H9 (cell line): ENCODE results near the gene TMPRSS7. TPM values are rescaled to one million over a fixed set of nuclear protein-coding genes. Genes with fewer than 3 reads are reported as not detected.

Experiments used
- DNase-seq: peaks from one replicate; pipeline ENCODE4 v3.0.0-alpha.2; 2017
- H2AFZ ChIP-seq: one replicate; pipeline ENCODE4 v1.6.1; 2013; ENCODE audit warnings: mild to moderate bottlenecking, low read length, control low read depth, moderate library complexity
- H2AK5ac ChIP-seq: 2 replicates; pipeline ENCODE4 v1.6.1; 2013; ENCODE audit warnings: low read length, control low read depth, mixed read lengths; ENCODE audit not compliant: insufficient read length
- H2BK120ac ChIP-seq: one replicate; pipeline ENCODE4 v1.6.1; 2013; ENCODE audit warnings: low read depth, mild to moderate bottlenecking, low read length, control low read depth, inconsistent platforms; ENCODE audit not compliant: poor library complexity, severe bottlenecking
- H2BK12ac ChIP-seq: 2 replicates; pipeline ENCODE4 v1.6.1; 2013; ENCODE audit warnings: low read length, control low read depth, mixed read lengths, low read depth; ENCODE audit not compliant: insufficient read length
- H2BK15ac ChIP-seq: 2 replicates; pipeline ENCODE4 v1.6.1; 2013; ENCODE audit warnings: low read depth, low read length, control low read depth
- H2BK20ac ChIP-seq: one replicate; pipeline ENCODE4 v1.6.1; 2013; ENCODE audit warnings: low read depth, mild to moderate bottlenecking, low read length, control low read depth, inconsistent platforms; ENCODE audit not compliant: poor library complexity, severe bottlenecking
- H2BK5ac ChIP-seq: 2 replicates; pipeline ENCODE4 v1.6.1; 2013; ENCODE audit warnings: low read length, control low read depth, mixed read lengths; ENCODE audit not compliant: insufficient read length
- H3K14ac ChIP-seq: 2 replicates; pipeline ENCODE4 v1.6.1; 2013; ENCODE audit warnings: low read length, control low read depth; ENCODE audit not compliant: insufficient read depth
- H3K18ac ChIP-seq: 2 replicates; pipeline ENCODE4 v1.6.1; 2013; ENCODE audit warnings: low read depth, mild to moderate bottlenecking, mixed read lengths, low read length, control low read depth; ENCODE audit not compliant: insufficient read length
- H3K23ac ChIP-seq: 2 replicates; pipeline ENCODE4 v1.6.1; 2013; ENCODE audit warnings: low read length, control low read depth, mixed read lengths, low read depth; ENCODE audit not compliant: insufficient read length
- H3K23me2 ChIP-seq: 2 replicates; pipeline ENCODE4 v1.6.1; 2013; ENCODE audit warnings: low read depth, mild to moderate bottlenecking, mixed read lengths, low read length, control low read depth; ENCODE audit not compliant: insufficient read length, poor library complexity, severe bottlenecking
- H3K27ac ChIP-seq: 2 replicates; pipeline ENCODE4 v1.5.1; 2013; ENCODE audit warnings: low read length, control low read depth, mixed read lengths, low read depth; ENCODE audit not compliant: insufficient read length
- H3K27me3 ChIP-seq: 2 replicates; pipeline ENCODE4 v1.6.1; 2013; ENCODE audit warnings: low read length, control low read depth, inconsistent platforms; ENCODE audit not compliant: insufficient read depth
- H3K4ac ChIP-seq: 2 replicates; pipeline ENCODE4 v1.6.1; 2013; ENCODE audit warnings: low read depth, mild to moderate bottlenecking, control low read depth, inconsistent platforms, low read length, moderate library complexity
- H3K4me1 ChIP-seq: 2 replicates; pipeline ENCODE4 v1.6.1; 2013; ENCODE audit warnings: low read length, control low read depth, inconsistent platforms; ENCODE audit not compliant: insufficient read depth
- H3K4me2 ChIP-seq: 2 replicates; pipeline ENCODE4 v1.6.1; 2013; ENCODE audit warnings: low read length, control low read depth, mixed read lengths; ENCODE audit not compliant: insufficient read length, insufficient read depth
- H3K56ac ChIP-seq: 2 replicates; pipeline ENCODE4 v1.6.1; 2013; ENCODE audit warnings: low read depth, mild to moderate bottlenecking, mixed read lengths, low read length, control low read depth; ENCODE audit not compliant: insufficient read length
- H3K79me1 ChIP-seq: 2 replicates; pipeline ENCODE4 v1.6.1; 2013; ENCODE audit warnings: low read depth, mild to moderate bottlenecking, moderate library complexity, low read length, control low read depth, inconsistent platforms; ENCODE audit not compliant: insufficient read depth, poor library complexity, severe bottlenecking
- H3K79me2 ChIP-seq: 2 replicates; pipeline ENCODE4 v1.6.1; 2013; ENCODE audit warnings: low read length, control low read depth, inconsistent platforms; ENCODE audit not compliant: insufficient read depth
- H3K9ac ChIP-seq: 2 replicates; pipeline ENCODE4 v1.6.1; 2013; ENCODE audit warnings: low read length, control low read depth, mixed read lengths; ENCODE audit not compliant: insufficient read length; ENCODE audit errors: extremely low read depth
- H3K9me3 ChIP-seq: one replicate; pipeline ENCODE4 v1.6.1; 2013; ENCODE audit warnings: low read depth, low read length, inconsistent platforms; ENCODE audit not compliant: control insufficient read depth
- H3T11ph ChIP-seq: one replicate; pipeline ENCODE4 v1.6.1; 2013; ENCODE audit warnings: mild to moderate bottlenecking, low read length, control low read depth, inconsistent platforms
- H4K20me1 ChIP-seq: one replicate; pipeline ENCODE4 v1.6.1; 2013; ENCODE audit not compliant: control insufficient read depth, insufficient read length, insufficient read depth
- H4K5ac ChIP-seq: 2 replicates; pipeline ENCODE4 v1.6.1; 2013; ENCODE audit warnings: low read depth, mild to moderate bottlenecking, mixed read lengths, low read length, control low read depth; ENCODE audit not compliant: insufficient read length
- H4K8ac ChIP-seq: replicated peaks from 2 replicates; pipeline ENCODE4 v1.6.1; 2013; ENCODE audit warnings: low read length, control low read depth, mixed read lengths, low read depth; ENCODE audit not compliant: insufficient read length
- H4K91ac ChIP-seq: 2 replicates; pipeline ENCODE4 v1.6.1; 2013; ENCODE audit warnings: low read depth, mild to moderate bottlenecking, moderate library complexity, mixed read lengths, low read length, control low read depth; ENCODE audit not compliant: insufficient read length
- H3K27ac Mint-ChIP-seq, 3 experiments: 2 replicates in 2 of 3; 3 replicates in 1 of 3; pipeline ENCODE4 v1.8.0; 2020 to 2021; ENCODE audit warnings: mixed read lengths in 3 of 3, mild to moderate bottlenecking in 1 of 3, moderate library complexity in 1 of 3
- H3K27me3 Mint-ChIP-seq: 2 replicates; pipeline ENCODE4 v1.8.0; 2021; ENCODE audit warnings: low read depth, mild to moderate bottlenecking, moderate library complexity, mixed read lengths
- H3K36me3 Mint-ChIP-seq, 3 experiments: 2 replicates in 2 of 3; 3 replicates in 1 of 3; pipeline ENCODE4 v1.8.0; 2020 to 2021; ENCODE audit warnings: low read depth in 3 of 3, mixed read lengths in 3 of 3; ENCODE audit not compliant: insufficient read depth in 1 of 3
- H3K4me1 Mint-ChIP-seq, 2 experiments: 2 replicates each; pipeline ENCODE4 v1.8.0; 2020; ENCODE audit warnings: mixed read lengths in 2 of 2
- H3K4me3 Mint-ChIP-seq, 2 experiments: 2 replicates in 1 of 2; 3 replicates in 1 of 2; pipeline ENCODE4 v1.8.0; 2020 to 2021; ENCODE audit warnings: mild to moderate bottlenecking in 2 of 2, mixed read lengths in 2 of 2, moderate library complexity in 1 of 2
- H3K9me3 Mint-ChIP-seq, 2 experiments: 2 replicates in 1 of 2; 3 replicates in 1 of 2; pipeline ENCODE4 v1.8.0; 2020; ENCODE audit warnings: mild to moderate bottlenecking in 2 of 2, mixed read lengths in 2 of 2, moderate library complexity in 1 of 2
- WGBS: extraction: QIAGEN DNeasy Blood & Tissue Kit; methylation state at CpG from one replicate; pipeline ENCODE4 v1.1.7; 2013; ENCODE audit warnings: missing lambda C conversion rate, low lambda C conversion rate, mixed read lengths; ENCODE audit not compliant: insufficient read length; ENCODE audit errors: extremely low coverage; 5-methylcytosine and 5-hydroxymethylcytosine counted together
- total RNA-seq: library from RNA; stranded (reverse); gene quantifications from 2 replicates; pipeline ENCODE4 v1.2.1, GENCODE V29; 2021
- TF ChIP-seq, protein P1 (sequence below): fragments of 200-600 bp; sonication (generic); conservative IDR thresholded peaks from 3 replicates; pipeline ENCODE4 v1.8.0; 2021; ENCODE audit warnings: antibody characterized with exemption, mild to moderate bottlenecking

The TMPRSS7 gene
- total RNA-seq, 1 experiment from 2014 or later, result not detected

DNA sequence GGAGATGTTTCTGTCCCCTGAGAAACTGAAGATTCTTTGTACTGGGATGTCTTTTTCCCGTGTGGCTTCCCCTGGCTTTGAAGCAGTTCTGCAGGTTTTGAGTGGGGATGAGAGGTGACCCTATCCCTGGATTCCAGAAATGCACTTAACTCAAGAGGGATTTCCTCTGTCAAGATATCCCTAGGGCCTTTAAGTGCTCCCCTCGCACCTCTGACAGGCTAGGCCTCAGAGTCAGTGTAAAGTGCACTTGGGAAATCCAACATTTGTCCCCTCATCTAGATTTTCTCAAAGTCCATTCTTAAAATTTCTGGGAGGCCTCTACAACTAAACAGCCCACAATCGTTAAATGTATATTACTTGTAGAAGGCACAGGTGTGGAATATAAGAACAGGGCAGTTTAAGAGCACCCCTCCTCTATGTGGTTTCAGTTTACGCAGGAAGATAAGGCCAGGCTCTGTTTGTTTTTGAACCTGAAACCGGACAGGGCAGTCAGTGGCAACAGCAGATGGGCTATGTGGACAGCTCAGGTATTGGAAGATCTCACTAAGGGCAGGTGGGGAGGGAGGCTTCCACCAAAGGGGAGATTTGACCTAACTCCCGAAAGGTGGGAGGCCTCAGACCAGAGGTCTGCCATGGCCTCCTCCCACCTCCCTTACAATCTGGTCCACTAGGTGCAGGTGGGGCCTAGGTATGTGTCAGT lies 56.5 kb downstream of the TMPRSS7 start:
- no peak overlapping the region for H3K14ac ChIP-seq
- H2BK20ac ChIP-seq, result no peak overlapping the region
- no peaks in the 10 kb centered on the region for H3K79me1 ChIP-seq
- Mint-ChIP-seq H3K4me1 (peaks cover 30 to 45% of the 10 kb centered on the region in 2 experiments), H3K27ac (no peak overlapping the region; a peak in 2 of 7 replicates), H3K27me3 (peaks cover 1% of the 10 kb centered on the region; the same call in 1 of the 2 replicates), H3K9me3 (no peaks in the 10 kb centered on the region), H3K36me3 (peaks cover 3 to 10% (median 7%) of the 10 kb centered on the region in 3 experiments; a peak in 4 of 7 replicates), H3K4me3 (no peak overlapping the region)
- H2BK5ac ChIP-seq, result no peak overlapping the region
- H3K18ac ChIP-seq, result no peak overlapping the region
- no peak overlapping the region for H2AFZ ChIP-seq
- H4K91ac ChIP-seq, result no peak overlapping the region
- no peak overlapping the region for H3K4ac ChIP-seq
- no peak overlapping the region for H3K23ac ChIP-seq
- H3K79me2 ChIP-seq, result peaks cover 2% of the 10 kb centered on the region; the same call in 1 of the 2 replicates
- H2AK5ac ChIP-seq, result no peak overlapping the region
- H3K23me2 ChIP-seq, result peaks cover 7% of the 10 kb centered on the region
- H4K8ac ChIP-seq, result no peak overlapping the region
- H3K27ac ChIP-seq, result no peak overlapping the region
- H4K5ac ChIP-seq, result no peak overlapping the region
- H3T11ph ChIP-seq, result no peak overlapping the region
- H3K9ac ChIP-seq, result no peak overlapping the region
- TF ChIP-seq, protein P1, sequence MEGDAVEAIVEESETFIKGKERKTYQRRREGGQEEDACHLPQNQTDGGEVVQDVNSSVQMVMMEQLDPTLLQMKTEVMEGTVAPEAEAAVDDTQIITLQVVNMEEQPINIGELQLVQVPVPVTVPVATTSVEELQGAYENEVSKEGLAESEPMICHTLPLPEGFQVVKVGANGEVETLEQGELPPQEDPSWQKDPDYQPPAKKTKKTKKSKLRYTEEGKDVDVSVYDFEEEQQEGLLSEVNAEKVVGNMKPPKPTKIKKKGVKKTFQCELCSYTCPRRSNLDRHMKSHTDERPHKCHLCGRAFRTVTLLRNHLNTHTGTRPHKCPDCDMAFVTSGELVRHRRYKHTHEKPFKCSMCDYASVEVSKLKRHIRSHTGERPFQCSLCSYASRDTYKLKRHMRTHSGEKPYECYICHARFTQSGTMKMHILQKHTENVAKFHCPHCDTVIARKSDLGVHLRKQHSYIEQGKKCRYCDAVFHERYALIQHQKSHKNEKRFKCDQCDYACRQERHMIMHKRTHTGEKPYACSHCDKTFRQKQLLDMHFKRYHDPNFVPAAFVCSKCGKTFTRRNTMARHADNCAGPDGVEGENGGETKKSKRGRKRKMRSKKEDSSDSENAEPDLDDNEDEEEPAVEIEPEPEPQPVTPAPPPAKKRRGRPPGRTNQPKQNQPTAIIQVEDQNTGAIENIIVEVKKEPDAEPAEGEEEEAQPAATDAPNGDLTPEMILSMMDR, result no peak
- WGBS, result no CpG with 5 or more reads among the region's 6 CpGs
- no peak overlapping the region for H2BK12ac ChIP-seq
- H3K4me1 ChIP-seq, result peaks cover 9% of the 10 kb centered on the region
- H3K4me2 ChIP-seq, result no peak overlapping the region
- H3K56ac ChIP-seq, result no peak overlapping the region
- no peak overlapping the region for H2BK15ac ChIP-seq
- H2BK120ac ChIP-seq, result no peak overlapping the region
- no peaks in the 10 kb centered on the region for H4K20me1 ChIP-seq
- no peaks in the 10 kb centered on the region for H3K27me3 ChIP-seq
- DNase-seq, result no peak
- H3K9me3 ChIP-seq, result no peaks in the 10 kb centered on the region
